Kidney epithelial cell (primary cell): ENCODE measurements around the gene RALGPS1. TPM values are rescaled to one million over a fixed set of nuclear protein-coding genes. Genes with fewer than 3 reads are reported as not detected.

Source experiments
- DNase-seq: peaks from one replicate; pipeline ENCODE4 v3.0.0-alpha.2; 2010; ENCODE audit warnings: low read depth
- H3K27me3 ChIP-seq: 2 replicates; pipeline ENCODE4 v1.6.0; 2011; ENCODE audit warnings: low read length; ENCODE audit not compliant: control insufficient read depth, insufficient read depth
- H3K36me3 ChIP-seq: 2 replicates; pipeline ENCODE4 v1.5.1; 2011; ENCODE audit warnings: low read length; ENCODE audit not compliant: control insufficient read depth, insufficient read depth
- H3K4me3 ChIP-seq: 2 replicates; pipeline ENCODE4 v1.5.1; 2011; ENCODE audit warnings: low read depth, mild to moderate bottlenecking, control low read depth, low read length
- CTCF ChIP-seq: IDR thresholded peaks from 2 replicates; pipeline ENCODE4 v1.5.1; 2011; ENCODE audit warnings: mild to moderate bottlenecking, moderate library complexity, low read length, control low read depth, inconsistent platforms; ENCODE audit not compliant: insufficient read depth, poor library complexity, severe bottlenecking
- total RNA-seq: library from RNA; depleted of rRNA; stranded (reverse); fragments of >200 nt; gene quantifications from 2 replicates; pipeline ENCODE4 v1.2.3, GENCODE V29; 2015

RALGPS1 gene
- total RNA-seq, 1 donor from 2014 or later, result 5.6 TPM

- DNase-seq, result no peak
- no peak for TF ChIP-seq CTCF
- Histone ChIP-seq H3K36me3 (no peaks in the 10 kb centered on the region), H3K4me3 (no peak overlapping the region), H3K27me3 (no peaks in the 10 kb centered on the region)
Observed at GRCh38 chr9:127020036-127020801, 105.6 kb downstream of the RALGPS1 start.

- no peak for TF ChIP-seq CTCF
- Histone ChIP-seq H3K27me3 (no peaks in the 10 kb centered on the region), H3K36me3 (no peaks in the 10 kb centered on the region), H3K4me3 (no peak overlapping the region)
- no peak for DNase-seq
Observed at GRCh38 chr9:127020802-127021078, 106.2 kb downstream of the RALGPS1 start.

GRCh38 chr9:127021664-127022363 lies 107.2 kb downstream of the RALGPS1 start:
- TF ChIP-seq CTCF, result no peak
- H3K27me3 ChIP-seq, result no peaks in the 10 kb centered on the region
- no peak for DNase-seq
- H3K36me3 ChIP-seq, result no peaks in the 10 kb centered on the region
- H3K4me3 ChIP-seq, result no peak overlapping the region

- H3K4me3 ChIP-seq, result no peak overlapping the region
- no peaks in the 10 kb centered on the region for H3K36me3 ChIP-seq
- H3K27me3 ChIP-seq, result no peaks in the 10 kb centered on the region
- TF ChIP-seq CTCF, result no peak
- no peak for DNase-seq
Observed at GRCh38 chr9:127022913-127023660, 108.5 kb downstream of the RALGPS1 start.

GRCh38 chr9:127025042-127025441 lies 110.5 kb downstream of the RALGPS1 start:
- no peak for DNase-seq
- Histone ChIP-seq H3K27me3 (no peaks in the 10 kb centered on the region), H3K4me3 (no peak overlapping the region), H3K36me3 (no peaks in the 10 kb centered on the region)
- no peak for TF ChIP-seq CTCF
